ENCODE measurements around the gene DNALI1.

DNALI1 gene

DNA sequence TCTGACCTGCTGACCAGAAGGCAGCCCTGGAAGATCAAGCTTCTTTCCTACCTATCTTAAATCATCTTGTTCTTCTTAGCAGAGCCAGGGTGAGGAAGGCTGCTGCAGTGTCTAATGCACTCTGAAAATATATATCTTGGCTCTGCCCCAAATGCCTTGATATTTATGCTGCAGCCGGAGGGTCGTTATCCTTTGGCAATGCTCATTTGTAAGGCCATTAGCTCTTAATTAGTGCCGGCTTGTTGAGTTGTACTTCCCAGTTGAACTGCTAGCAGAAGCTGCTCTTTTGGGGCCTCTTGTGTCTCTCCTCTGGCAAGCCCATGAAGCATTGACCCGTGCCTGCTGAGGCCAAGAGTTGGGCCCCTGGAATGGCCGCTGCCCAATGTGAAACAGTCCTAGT lies 43.2 kb downstream of the DNALI1 start:
- no peak for DNase-seq (ENCODE audit: low read depth in 4 of 4, low spot score in 1 of 4)

DNA sequence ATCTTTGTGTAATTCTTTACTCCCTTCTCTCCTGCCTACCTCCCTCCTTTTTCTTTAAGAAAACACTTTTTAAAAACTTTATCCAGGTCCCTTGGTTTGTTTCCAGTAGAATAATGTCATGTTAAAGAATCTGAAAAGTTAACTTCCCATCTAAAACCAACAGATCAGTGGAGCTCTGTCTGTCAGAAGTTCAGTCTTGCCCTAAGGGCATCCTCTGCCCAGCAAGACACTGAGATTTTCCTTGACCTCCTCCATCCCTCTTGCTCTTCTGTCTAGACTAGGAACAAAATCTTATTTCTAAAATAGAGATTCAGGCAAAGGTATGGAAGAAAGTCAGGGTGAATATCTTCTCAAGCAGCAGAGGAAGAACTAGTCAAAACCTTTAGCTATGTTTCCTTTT lies 44.7 kb downstream of the DNALI1 start:
- no peak for DNase-seq (ENCODE audit: low read depth in 4 of 4, low spot score in 1 of 4)

DNA sequence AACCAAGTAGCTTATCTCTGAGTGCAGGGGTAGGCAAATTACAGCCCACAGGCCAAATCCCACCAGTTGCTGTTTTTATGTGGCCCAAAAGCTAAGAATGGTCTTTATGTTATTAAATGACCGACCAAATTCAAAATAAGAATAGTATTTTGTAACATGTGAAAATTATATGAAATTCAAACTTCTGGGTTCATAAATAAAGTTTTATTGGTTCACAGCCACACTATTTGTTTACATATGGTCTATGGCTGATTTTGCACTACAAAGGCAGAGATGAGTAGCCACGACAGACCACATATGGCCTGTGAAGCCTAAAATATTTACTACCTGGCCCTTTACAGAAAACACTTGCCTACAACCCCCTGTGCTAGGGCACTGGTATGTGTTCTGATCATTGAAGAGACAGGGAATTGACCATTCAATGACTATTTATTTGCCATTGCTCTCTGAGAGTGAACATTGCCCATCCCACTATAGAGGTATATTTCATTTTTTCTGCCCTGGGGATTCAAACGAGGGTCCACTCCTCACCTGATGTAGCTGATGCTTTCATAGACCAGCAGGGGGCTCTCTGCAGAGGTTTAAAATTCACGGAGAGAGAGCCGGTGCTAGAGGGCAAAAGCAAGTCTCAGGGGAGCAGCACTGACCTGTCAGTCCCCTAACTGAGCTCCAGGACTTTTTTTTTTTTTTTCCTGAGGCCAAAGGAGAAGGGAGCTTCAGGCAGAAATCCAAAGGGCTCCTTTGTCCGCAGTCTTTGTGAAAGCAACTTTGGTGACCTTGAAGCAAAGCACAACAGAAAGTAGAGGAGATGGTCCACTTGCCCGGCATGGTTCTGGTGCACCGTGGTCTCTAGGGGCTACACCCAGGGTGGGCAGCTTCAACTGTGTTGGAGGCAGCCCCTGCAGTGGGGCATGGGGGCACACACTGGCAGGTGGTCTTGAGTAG lies 46.3 kb downstream of the DNALI1 start:
- DNase-seq (ENCODE audit: low read depth in 4 of 4, low spot score in 1 of 4), result no peak

DNA sequence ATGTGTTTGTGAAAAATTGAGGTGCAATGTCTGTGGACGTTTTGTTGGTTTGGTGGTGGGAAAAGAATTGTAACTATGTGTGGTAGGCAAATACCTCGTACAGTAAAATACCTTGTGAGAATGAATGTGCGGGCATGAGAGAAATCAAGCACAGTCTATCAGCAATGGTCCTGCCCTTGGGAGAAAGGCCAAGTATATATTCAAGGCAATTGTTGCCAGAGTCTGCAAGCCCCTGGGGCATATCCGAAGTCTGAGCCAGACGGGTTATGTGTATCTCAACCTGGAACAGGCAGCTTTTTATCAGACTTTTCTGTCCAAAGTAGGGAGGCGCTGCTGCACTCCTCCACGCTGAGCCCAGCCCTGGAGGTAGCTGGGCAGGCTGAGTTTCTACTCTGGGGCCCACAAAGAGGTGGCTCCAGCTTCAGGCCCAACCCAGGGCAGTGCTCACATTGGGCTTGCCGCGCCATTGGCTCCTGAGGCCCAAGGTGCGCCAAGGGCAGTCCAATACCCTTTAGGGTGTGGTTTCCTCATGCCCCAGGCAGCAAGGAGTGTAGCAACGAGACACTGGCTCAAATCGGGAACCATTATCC lies 48.4 kb downstream of the DNALI1 start:
- DNase-seq (ENCODE audit: low read depth in 4 of 4, low spot score in 1 of 4), result no peak

DNA sequence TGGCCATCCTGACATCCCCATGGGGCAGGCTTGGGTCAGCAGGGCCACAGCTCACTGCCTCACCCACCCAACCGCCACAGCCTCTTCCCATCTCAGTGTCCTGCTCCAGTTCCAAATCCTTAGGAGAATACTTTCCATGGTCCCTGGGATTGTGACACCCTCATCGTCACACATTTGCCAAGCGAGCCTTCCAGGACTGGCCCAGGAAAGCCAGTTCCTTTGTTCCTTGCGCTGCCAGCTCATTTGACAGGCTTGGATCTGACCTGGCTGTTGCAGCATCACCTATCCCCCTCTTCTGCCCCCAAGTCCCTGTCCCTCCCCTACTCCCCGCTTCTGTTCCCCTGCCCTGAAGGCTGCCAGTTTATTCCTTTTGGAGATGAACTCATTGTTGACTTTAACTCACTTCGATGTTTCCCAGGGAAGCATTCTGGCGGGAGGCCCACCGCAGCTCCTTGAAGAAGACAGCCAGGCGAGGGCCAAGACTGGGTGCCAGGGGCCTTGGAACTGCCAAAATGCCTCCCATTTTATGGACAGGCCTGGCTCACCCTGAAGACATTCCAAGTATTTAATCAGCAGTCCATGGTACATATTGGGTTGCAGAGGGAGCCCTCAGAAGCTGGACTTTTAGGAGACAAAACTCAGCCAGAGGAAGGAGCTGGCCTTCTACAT lies 49.2 kb downstream of the DNALI1 start:
- no peak for DNase-seq (ENCODE audit: low read depth in 4 of 4, low spot score in 1 of 4)

DNA sequence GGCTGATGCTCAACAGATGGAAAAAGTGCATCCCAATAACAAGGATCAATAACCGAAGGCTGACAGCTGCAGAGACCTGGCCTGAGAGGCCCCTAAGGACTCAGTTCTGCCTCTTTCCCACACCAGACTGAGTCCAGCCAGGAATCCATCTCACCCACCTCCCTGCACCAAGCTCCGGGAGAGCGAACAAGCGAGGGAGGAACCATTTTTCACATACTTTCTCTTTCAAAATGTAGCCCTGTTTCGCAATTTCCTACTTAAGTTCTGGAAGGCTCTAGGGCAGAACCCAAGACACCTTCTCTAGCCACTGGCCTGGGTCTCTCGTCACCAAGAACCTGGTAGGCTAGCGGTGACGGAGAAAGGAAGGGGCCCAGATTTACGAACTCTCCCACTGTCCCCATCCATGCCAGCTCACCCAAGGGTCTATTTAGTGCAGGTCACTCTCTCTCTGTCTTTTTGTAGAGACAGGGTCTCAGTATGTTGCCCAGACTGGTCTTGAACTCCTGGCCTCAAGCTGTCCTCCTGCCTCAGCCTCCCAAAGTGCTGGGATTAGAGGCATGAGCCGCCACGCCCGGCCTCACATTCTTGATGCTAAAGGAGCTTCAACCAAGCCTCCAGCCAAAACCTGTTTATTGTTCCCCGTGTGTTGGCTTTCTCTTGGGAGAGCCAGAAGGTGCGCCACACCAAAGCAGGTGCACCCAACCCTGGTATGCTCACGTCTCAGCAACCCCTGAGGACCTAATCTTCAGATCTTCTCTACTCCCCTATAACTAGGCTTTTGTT lies 49.9 kb downstream of the DNALI1 start:
- DNase-seq (ENCODE audit: low read depth in 4 of 4, low spot score in 1 of 4), result no peak

DNA sequence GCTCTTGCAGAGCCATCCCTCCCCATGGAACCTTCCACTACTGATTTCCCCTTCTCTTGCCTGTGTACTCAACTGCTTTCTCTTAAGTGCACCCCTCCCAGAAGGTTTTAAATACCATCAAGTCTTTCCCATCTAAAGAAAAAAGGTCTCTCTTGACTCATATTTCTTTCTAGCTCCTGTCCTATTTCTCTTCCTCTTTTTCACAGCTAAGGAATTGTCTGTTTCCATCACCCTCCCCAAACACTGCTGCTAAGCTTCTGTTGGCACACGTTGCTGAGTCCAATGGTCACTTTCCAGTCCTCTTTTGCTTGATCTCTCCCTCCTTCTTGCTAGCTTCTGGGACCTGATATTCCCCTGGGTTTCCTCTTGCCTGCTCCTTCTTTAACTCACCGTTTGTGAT lies 52.3 kb downstream of the DNALI1 start:
- no peak for DNase-seq (ENCODE audit: low read depth in 4 of 4, low spot score in 1 of 4)

DNA sequence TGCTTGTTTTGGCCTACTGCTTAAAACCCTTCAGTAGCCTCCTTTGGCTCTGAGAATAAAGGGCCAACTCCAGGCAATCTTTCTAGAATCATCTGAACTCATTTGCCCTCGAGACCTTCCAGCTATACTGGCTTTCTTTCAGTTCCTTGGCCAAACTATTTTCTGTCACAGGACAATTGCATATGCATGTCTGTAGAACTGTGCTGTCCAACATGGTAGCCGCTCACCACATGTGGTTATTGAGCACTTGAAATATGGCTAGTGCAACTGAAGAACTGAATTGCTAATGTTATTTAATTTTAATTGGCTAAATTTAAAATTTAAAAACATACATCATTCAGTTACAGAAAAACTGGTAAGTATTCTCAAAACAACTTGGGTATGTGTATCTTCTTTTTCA lies 53.3 kb downstream of the DNALI1 start:
- DNase-seq (ENCODE audit: low read depth in 4 of 4, low spot score in 1 of 4), result no peak

DNA sequence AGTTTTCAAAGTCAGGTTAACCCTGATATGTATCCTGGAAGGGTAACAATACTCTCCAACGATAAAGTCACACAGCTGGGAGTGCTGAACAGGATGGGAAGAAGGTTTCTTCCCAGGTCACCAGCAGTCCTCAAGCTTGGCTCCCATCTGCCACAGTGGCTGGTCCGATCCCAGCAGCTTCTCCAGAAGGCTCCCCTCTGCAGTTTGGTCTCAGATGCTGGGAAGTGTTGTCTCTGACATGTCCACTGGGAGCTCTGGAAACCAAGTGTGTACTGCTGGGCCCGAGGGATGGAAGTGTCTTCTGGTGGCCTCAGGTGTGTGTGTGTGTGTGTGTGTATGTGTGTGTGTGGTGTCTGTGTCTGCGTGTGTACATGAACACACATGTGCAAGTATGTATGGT lies 55.4 kb downstream of the DNALI1 start:
- DNase-seq (ENCODE audit: low read depth in 4 of 4, low spot score in 1 of 4), result no peak

DNA sequence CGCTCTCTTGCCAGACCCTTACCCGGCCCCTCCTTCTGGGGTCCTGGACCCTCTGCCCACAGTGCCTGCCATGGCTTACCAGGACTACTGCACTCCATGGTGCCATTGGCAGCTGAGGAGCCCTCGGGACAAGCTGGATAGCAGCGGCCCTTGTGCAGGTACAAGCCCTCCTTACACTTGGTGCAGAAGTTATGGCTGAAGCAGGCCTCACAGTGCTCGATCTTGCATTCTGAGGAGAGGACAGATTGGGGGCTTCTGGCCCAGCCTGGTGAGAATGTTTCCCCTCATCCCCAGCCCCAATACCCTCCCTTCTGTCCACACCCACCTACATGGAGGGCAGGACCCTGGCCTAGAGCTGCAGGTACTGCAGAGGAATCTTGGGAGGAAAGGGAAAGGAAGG lies 57.4 kb downstream of the DNALI1 start:
- no peak for DNase-seq (ENCODE audit: low read depth in 4 of 4, low spot score in 1 of 4)

DNA sequence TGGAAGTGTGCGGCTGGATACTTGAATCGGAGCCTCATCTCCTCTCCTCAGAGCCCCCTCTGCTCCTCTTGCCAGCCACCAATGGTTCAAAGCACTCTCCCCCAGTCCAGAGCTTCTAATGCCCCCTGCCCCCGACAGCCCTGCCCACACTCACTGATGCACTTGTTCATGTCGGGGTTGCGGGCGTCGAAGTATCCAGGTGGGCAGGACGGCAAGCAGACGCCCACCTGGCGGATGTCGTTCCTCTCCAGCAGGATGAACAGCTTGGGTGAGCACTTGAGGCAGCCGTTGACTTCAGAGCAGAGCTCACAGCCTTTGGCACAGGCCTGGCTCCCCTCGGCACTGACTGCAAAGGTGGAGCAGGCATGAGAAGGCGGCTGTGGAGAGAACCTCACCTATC lies 59.6 kb downstream of the DNALI1 start:
- DNase-seq (ENCODE audit: low read depth in 4 of 4, low spot score in 1 of 4), result no peak
